Right lobe of liver (tissue), 6 donors: Measurements from ENCODE around the gene UCK2. TPM values are rescaled to one million over a fixed set of nuclear protein-coding genes. Genes with fewer than 3 reads are reported as not detected.

Experiments
- ATAC-seq, 4 donors: fragments of 200-7000 bp; cut with Tn5 transposase; one replicate each; pipeline ENCODE4 v1.9.1; 2020; ENCODE audit warnings: mild to moderate bottlenecking in 4 of 4, moderate library complexity in 4 of 4
- DNase-seq, 3 donors: peaks; one replicate each; pipeline ENCODE4 v3.0.0-alpha.2; 2020
- H3K27ac ChIP-seq, 3 donors: fragments of 200-600 bp; one replicate each; pipeline ENCODE4 v1.8.0; 2022
- H3K27me3 ChIP-seq, 2 donors: fragments of 200-600 bp; one replicate each; pipeline ENCODE4 v1.8.0; 2022
- H3K36me3 ChIP-seq, 4 donors: fragments of 200-600 bp; sonication (generic) in 1 of 4; one replicate each; pipeline versions ENCODE4 v1.5.1 to v1.8.0; 2017 to 2022; ENCODE audit warnings: control low read depth in 1 of 4
- H3K4me1 ChIP-seq, 4 donors: fragments of 200-600 bp; sonication (generic) in 1 of 4; one replicate each; pipeline versions ENCODE4 v1.5.1 to v1.8.0; 2017 to 2022; ENCODE audit warnings: control low read depth in 1 of 4
- H3K4me3 ChIP-seq, 3 donors: fragments of 200-600 bp; one replicate each; pipeline ENCODE4 v1.8.0; 2022
- H3K9me3 ChIP-seq, 4 donors: fragments of 200-600 bp; sonication (generic) in 1 of 4; one replicate each; pipeline versions ENCODE4 v1.5.1 to v1.8.0; 2017 to 2022; ENCODE audit warnings: control low read depth in 1 of 4
- CTCF ChIP-seq, 4 donors: fragments of 200-600 bp in 3 of 4; fragments of 450-650 bp in 1 of 4; IDR thresholded peaks; one replicate each; pipeline versions ENCODE4 v1.5.1 to v1.8.0; 2016 to 2022; ENCODE audit warnings: antibody characterized with exemption in 4 of 4, mild to moderate bottlenecking in 2 of 4
- POLR2A ChIP-seq: fragments of 450-650 bp; IDR thresholded peaks from one replicate; pipeline ENCODE4 v1.6.1; 2017; ENCODE audit warnings: antibody characterized with exemption, mild to moderate bottlenecking
- WGBS: methylation state at CpG from one replicate; pipeline ENCODE4 v1.1.6; 2018; ENCODE audit warnings: low coverage, low lambda C conversion rate; ENCODE audit not compliant: insufficient coverage; ENCODE audit errors: missing lambda C conversion rate; 5-methylcytosine and 5-hydroxymethylcytosine counted together
- intact Hi-C, 2 donors: fragments of 100-400 bp; cut with DNase I; formaldehyde crosslinking; loops; one replicate each; pipeline versions ENCODE4 v1.11.2 to v1.14.1; 2022
- total RNA-seq, 6 experiments: library from RNA; depleted of rRNA in 2 of 6; stranded (reverse); fragments of >200 nt in 2 of 6; fragmentation: NEBNext Ultra II Directional in 3 of 6; extraction: Animal tissue kit (Norgen Biotek cat#: 25700) in 3 of 6; gene quantifications; one replicate each; pipeline versions ENCODE4 v1.1.0 to v1.2.4, GENCODE V29; 2016 to 2023
- donor health status: DM: no; HTN: yes; CAD: no.
- donor health status: DM: no; HTN: no; CAD: no.
- donor health status: DM: no; HTN: no; CAD: no.
- donor health status: DM: no; HTN: yes; CAD: no.
- donor health status: DM: no; HTN: yes; CAD: no.

The UCK2 gene
- total RNA-seq, 6 experiments from 2014 or later: 8.4 to 22.9 (median 10.4) TPM

DNA sequence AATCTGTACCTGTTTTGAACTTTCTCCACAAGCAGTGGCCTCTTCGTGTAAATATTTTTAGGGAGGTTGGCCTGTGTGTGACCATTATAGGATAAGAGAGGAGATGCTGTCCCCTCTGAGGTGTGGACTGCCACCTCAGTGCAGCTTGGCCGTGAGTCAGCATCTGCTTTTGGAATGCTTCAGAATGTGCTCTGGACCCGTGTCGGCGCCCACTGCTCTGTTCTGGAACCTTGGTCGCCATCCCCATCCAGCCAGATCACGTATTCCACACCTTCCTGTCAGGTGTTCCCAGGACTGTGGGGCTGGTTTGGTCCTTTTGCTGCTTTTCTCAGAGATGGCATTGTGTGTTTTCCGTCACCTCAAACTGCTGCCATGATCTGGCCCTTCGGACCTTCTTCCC is 5.5 kb downstream of the UCK2 start:
- no peaks in the 10 kb centered on the region for H3K27me3 ChIP-seq
- TF ChIP-seq POLR2A (no peak), CTCF (IDR thresholded peaks at IDR 0.05) (no peak)
- H3K4me3 ChIP-seq: no peak overlapping the region
- intact Hi-C loops: no loop called here
- peaks cover 0 to 10% (median 3%) of the 10 kb centered on the region in 4 donors for H3K4me1 ChIP-seq
- no peaks in the 10 kb centered on the region for H3K9me3 ChIP-seq
- no peak overlapping the region for H3K27ac ChIP-seq
- ATAC-seq (no peak), DNase-seq (no peak)
- H3K36me3 ChIP-seq: no peaks in the 10 kb centered on the region
- WGBS: 78% methylated on average over 1 of the region's 9 CpGs

DNA sequence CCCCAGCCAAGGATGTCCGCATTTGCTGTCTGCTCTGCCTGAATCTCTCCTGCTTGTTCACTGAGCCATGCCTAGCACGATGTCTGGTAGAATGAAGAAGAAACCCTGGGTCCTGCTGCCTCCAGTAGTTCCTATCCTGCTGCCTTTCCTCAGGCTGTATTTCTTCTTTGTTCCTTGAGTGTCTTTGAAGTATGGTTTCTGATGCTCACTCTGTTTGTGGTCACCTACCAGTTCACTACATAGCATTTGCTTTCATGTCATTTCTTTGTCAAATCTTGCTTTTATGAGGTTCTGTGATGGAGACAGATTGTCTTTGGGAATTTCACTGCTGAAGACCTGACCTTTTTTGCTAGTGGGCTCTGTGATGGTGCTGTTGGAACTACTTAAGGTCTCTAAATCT is 5.9 kb downstream of the UCK2 start:
- DNase-seq (no peak), ATAC-seq (no peak)
- H3K4me1 ChIP-seq: peaks cover 0 to 10% (median 3%) of the 10 kb centered on the region in 4 donors
- no CpG with 5 or more reads among the region's 2 CpGs for WGBS
- no peaks in the 10 kb centered on the region for H3K36me3 ChIP-seq
- no peak overlapping the region for H3K4me3 ChIP-seq
- intact Hi-C loops: no loop called here
- H3K27me3 ChIP-seq: no peaks in the 10 kb centered on the region
- no peak overlapping the region for H3K27ac ChIP-seq
- TF ChIP-seq CTCF (IDR thresholded peaks at IDR 0.05) (no peak), POLR2A (no peak)
- H3K9me3 ChIP-seq: no peaks in the 10 kb centered on the region

- H3K27me3 ChIP-seq: no peaks in the 10 kb centered on the region
- no peak for TF ChIP-seq CTCF (IDR thresholded peaks at IDR 0.05)
- no peak for TF ChIP-seq POLR2A
- H3K36me3 ChIP-seq: no peaks in the 10 kb centered on the region
- peaks cover 0 to 7% (median 2%) of the 10 kb centered on the region in 4 donors for H3K4me1 ChIP-seq
- no peak overlapping the region for H3K4me3 ChIP-seq
- no peak overlapping the region for H3K27ac ChIP-seq
- intact Hi-C loops: no loop called here
- no peak for DNase-seq
- no peaks in the 10 kb centered on the region for H3K9me3 ChIP-seq
- ATAC-seq: no peak
- WGBS: 93% methylated on average over 1 of the region's 1 CpG
These were observed 6.8 kb downstream of the UCK2 start for GRCh38 chr1:165834229-165834628.

DNA sequence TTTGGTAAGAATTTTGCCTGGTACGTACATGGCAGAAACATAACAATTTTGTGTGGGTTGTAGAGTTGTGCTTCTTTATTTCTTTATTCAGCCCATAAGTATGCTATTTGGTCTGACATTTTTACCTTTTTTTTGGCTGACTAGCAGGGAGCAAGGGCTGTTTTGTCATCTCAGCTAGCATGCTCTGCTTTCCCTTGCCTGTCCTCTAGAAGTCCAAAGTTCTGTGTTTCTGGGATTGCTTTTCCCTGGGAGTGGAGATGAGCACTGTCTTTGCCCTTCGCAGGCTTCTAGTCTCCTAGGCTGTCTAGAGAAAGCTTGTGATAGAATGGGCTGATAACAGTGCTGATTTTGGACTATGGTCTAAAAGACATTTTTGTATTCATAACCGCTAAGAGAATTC is 7.5 kb downstream of the UCK2 start:
- Histone ChIP-seq H3K4me3 (no peak overlapping the region), H3K27me3 (no peaks in the 10 kb centered on the region), H3K4me1 (peaks cover 0 to under 1% (median 0%) of the 10 kb centered on the region in 4 donors), H3K27ac (no peak overlapping the region), H3K9me3 (no peaks in the 10 kb centered on the region), H3K36me3 (no peaks in the 10 kb centered on the region)
- WGBS: 98% methylated on average over 3 of the region's 3 CpGs
- intact Hi-C loops: no loop called here
- ATAC-seq: peak in 2 of 4 donors; percentile 48 to 74
- TF ChIP-seq CTCF (IDR thresholded peaks at IDR 0.05): no peak
- TF ChIP-seq POLR2A: no peak
- no peak for DNase-seq
